Measurements from ENCODE around the gene AIPL1.

- TF ChIP-seq CTCF (IDR thresholded peaks at IDR 0.05) (no peak), POLR2AphosphoS5 (IDR thresholded peaks at IDR 0.05) (no peak), EP300 (IDR thresholded peaks at IDR 0.05) (no peak)
Measured at GRCh38 chr17:6450926-6451832, 16.3 kb upstream of the AIPL1 start.
